Vagina (tissue), 2 donors: ENCODE results near the gene TEDC1.
A peak's percentile ranks its signal among the peaks of the same experiment; 100 is the strongest.

ENCODE experiments used
- POLR2A ChIP-seq, 2 donors: fragments of 450-650 bp; IDR thresholded peaks; one replicate each; pipeline ENCODE4 v1.6.1; 2017; ENCODE audit warnings: antibody characterized with exemption in 2 of 2, mild to moderate bottlenecking in 2 of 2, moderate library complexity in 2 of 2
- POLR2AphosphoS5 ChIP-seq, 2 donors: sonication (generic); formaldehyde crosslinking; IDR thresholded peaks; one replicate each; pipeline ENCODE4 v1.9.0; 2017; ENCODE audit warnings: antibody characterized with exemption in 2 of 2, mild to moderate bottlenecking in 2 of 2, low read depth in 1 of 2; ENCODE audit not compliant: insufficient read depth in 1 of 2

GRCh38 chr14:105474483-105475268, 16.4 kb upstream of the TEDC1 start, which contains the start of gene CRIP2:
- TF ChIP-seq POLR2AphosphoS5 (IDR thresholded peaks at IDR 0.05; ENCODE audit: insufficient read depth in 1 of 2, low read depth in 1 of 2) (no peak), POLR2A (IDR thresholded peaks at IDR 0.05) (peak in 1 of 2 donors; percentile 15)
